GM19035 (cell line): Measurements from ENCODE around the gene FN3K.

Experiments
- ATAC-seq: cut with Tn5 transposase; IDR thresholded peaks from one replicate; pipeline ENCODE4 v1.9.1; 2021; ENCODE audit not compliant: unreplicated experiment

FN3K gene

GRCh38 chr17:82793974-82794630, 58.7 kb downstream of the FN3K start:
- ATAC-seq, result no peak

GRCh38 chr17:82794781-82795482, 59.5 kb downstream of the FN3K start:
- no peak for ATAC-seq

GRCh38 chr17:82795615-82796014, 60.2 kb downstream of the FN3K start:
- no peak for ATAC-seq

GRCh38 chr17:82797061-82797460, 61.6 kb downstream of the FN3K start:
- ATAC-seq, result no peak

GRCh38 chr17:82798752-82799151, 63.3 kb downstream of the FN3K start:
- no peak for ATAC-seq

GRCh38 chr17:82799591-82799990, 64.2 kb downstream of the FN3K start:
- no peak for ATAC-seq
